HuH-7.5 (cell line): ENCODE measurements around the gene SMAD7.

Experiments used
- DNase-seq: peaks from one replicate; pipeline ENCODE4 v3.0.0; 2011; ENCODE audit warnings: low spot score

SMAD7 gene

GRCh38 chr18:48986851-48987761 lies 36.3 kb upstream of the SMAD7 start:
- DNase-seq = no peak

GRCh38 chr18:48985161-48985560 lies 34.4 kb upstream of the SMAD7 start:
- no peak for DNase-seq

GRCh38 chr18:48983793-48984437 lies 33.1 kb upstream of the SMAD7 start:
- no peak for DNase-seq

GRCh38 chr18:48982266-48982665 lies 31.5 kb upstream of the SMAD7 start:
- DNase-seq = no peak

GRCh38 chr18:48979944-48980890 lies 29.5 kb upstream of the SMAD7 start:
- DNase-seq = no peak

GRCh38 chr18:48977914-48978313 lies 27.1 kb upstream of the SMAD7 start:
- no peak for DNase-seq

GRCh38 chr18:48975817-48976649 lies 25.3 kb upstream of the SMAD7 start:
- DNase-seq = peak; percentile 72

GRCh38 chr18:48975120-48975816 lies 24.5 kb upstream of the SMAD7 start:
- DNase-seq = peak; percentile 53

GRCh38 chr18:48974304-48975119 lies 23.7 kb upstream of the SMAD7 start:
- DNase-seq = no peak

- DNase-seq = no peak
Observed at GRCh38 chr18:48973731-48974130, 23.0 kb upstream of the SMAD7 start.

GRCh38 chr18:48968412-48969215 lies 17.8 kb upstream of the SMAD7 start:
- DNase-seq = no peak

- no peak for DNase-seq
Observed at GRCh38 chr18:48967545-48967944, 16.8 kb upstream of the SMAD7 start.

- no peak for DNase-seq
Observed at GRCh38 chr18:48966523-48966922, 15.8 kb upstream of the SMAD7 start.

- DNase-seq = no peak
Observed at GRCh38 chr18:48963586-48964470, 13.1 kb upstream of the SMAD7 start.

GRCh38 chr18:48962994-48963561 lies 12.3 kb upstream of the SMAD7 start:
- no peak for DNase-seq

- DNase-seq = no peak
Observed at GRCh38 chr18:48962252-48962993, 11.7 kb upstream of the SMAD7 start.

- DNase-seq = no peak
Observed at GRCh38 chr18:48961547-48961946, 10.8 kb upstream of the SMAD7 start.
